Activated T-cell treated with anti-CD3 and anti-CD28 coated beads, Interleukin-2, amount 50 U/mL, for 4 hours (primary cell): ENCODE results near the gene RPUSD4. TPM values are rescaled to one million over a fixed set of nuclear protein-coding genes. Genes with fewer than 3 reads are reported as not detected.

Experiments
- ATAC-seq, 2 donors: fragments of 200-7000 bp; cut with Tn5 transposase; one replicate each; pipeline ENCODE4 v1.10.0; 2021
- DNase-seq: peaks from one replicate; pipeline ENCODE4 v3.0.0-alpha.2; 2020
- H3K27me3 Mint-ChIP-seq: one replicate; pipeline ENCODE4 v1.8.0; 2021; ENCODE audit warnings: low read depth, mixed read lengths
- H3K36me3 Mint-ChIP-seq: one replicate; pipeline ENCODE4 v1.8.0; 2022; ENCODE audit warnings: mixed read lengths; ENCODE audit not compliant: insufficient read depth
- H3K4me1 Mint-ChIP-seq: one replicate; pipeline ENCODE4 v1.8.0; 2021; ENCODE audit warnings: low read depth, mixed read lengths
- H3K4me3 Mint-ChIP-seq: one replicate; pipeline ENCODE4 v1.8.0; 2021; ENCODE audit warnings: mild to moderate bottlenecking, moderate library complexity, mixed read lengths
- H3K9me3 Mint-ChIP-seq: one replicate; pipeline ENCODE4 v1.8.0; 2021; ENCODE audit warnings: mixed read lengths
- total RNA-seq, 3 donors: library from RNA; stranded (reverse); gene quantifications; one replicate each; pipeline ENCODE4 v1.2.1, GENCODE V29; 2021

Gene RPUSD4
- total RNA-seq, 3 donors from 2014 or later = 51.0 to 52.0 (median 51.4) TPM

DNA sequence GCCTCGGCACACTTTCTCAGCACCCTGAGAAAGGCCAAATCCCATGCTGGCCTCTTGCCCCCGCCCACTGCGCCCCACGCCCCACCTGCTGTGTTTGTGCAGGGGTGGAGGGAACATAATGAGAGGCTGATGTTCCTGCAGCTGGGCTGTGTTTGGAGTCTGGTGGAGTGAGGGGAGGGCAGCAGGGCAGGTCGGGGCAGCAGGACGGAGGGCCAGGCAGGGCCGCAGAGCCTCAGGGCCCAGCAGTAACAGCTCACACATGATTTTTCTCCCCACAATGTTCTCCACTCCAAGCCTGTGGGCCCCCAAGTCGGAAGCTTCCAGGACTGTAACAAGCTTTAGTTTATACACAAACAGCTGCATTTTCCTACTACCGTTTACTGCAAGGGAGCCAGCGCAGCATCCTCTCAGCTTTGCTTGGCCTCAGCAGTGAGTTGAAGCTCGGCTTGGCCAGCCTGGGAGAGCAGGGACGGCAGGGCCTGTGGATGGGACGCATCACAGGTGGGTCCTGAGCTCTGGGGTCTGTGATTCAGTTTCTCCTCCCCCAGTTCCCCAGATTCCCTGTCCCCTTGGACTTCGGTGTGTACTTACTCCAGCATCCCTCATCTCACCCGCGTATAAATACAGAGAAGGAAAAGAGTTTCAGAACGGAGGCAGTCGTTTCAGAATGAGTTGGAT, 51.0 kb downstream of the RPUSD4 start:
- no peak for ATAC-seq
- H3K4me1 Mint-ChIP-seq = no peaks in the 10 kb centered on the region
- no peak for DNase-seq
- H3K27me3 Mint-ChIP-seq = peaks cover 2% of the 10 kb centered on the region
- no peaks in the 10 kb centered on the region for H3K36me3 Mint-ChIP-seq
- no peak overlapping the region for H3K4me3 Mint-ChIP-seq
- no peaks in the 10 kb centered on the region for H3K9me3 Mint-ChIP-seq

DNA sequence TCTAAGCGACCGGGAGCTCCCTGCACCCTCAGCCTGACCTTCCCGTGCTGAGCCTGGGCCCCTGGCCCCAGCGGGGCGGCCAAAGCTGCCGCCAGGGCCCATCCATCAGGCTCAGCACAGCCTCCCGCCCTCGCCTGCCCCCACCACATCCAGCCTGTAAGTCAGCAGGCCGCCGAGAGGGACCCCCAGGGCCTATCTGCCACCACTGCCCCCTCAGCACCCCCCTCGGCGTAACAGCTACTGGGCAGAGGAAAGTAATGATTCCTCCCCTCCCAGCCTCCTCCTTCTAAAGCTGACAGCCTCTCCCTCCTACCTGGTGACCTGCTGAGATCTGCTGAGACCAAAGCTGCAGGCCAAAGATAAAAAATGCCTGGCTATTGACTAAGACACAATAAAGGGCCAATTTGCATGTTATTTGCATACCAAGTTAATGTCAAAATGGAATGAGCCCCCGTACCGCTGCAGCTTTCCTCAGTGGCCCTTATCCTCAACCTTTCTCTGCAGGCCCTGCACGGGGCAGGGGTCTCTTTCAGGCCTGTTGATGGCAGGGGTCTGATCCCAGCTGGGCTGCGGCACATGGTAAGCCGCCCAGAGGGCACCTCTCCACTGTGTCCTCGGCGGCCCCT, 51.6 kb downstream of the RPUSD4 start:
- Mint-ChIP-seq H3K9me3 (no peaks in the 10 kb centered on the region), H3K4me3 (no peak overlapping the region), H3K27me3 (peaks cover 2% of the 10 kb centered on the region), H3K4me1 (no peaks in the 10 kb centered on the region), H3K36me3 (no peaks in the 10 kb centered on the region)
- no peak for ATAC-seq
- no peak for DNase-seq

DNA sequence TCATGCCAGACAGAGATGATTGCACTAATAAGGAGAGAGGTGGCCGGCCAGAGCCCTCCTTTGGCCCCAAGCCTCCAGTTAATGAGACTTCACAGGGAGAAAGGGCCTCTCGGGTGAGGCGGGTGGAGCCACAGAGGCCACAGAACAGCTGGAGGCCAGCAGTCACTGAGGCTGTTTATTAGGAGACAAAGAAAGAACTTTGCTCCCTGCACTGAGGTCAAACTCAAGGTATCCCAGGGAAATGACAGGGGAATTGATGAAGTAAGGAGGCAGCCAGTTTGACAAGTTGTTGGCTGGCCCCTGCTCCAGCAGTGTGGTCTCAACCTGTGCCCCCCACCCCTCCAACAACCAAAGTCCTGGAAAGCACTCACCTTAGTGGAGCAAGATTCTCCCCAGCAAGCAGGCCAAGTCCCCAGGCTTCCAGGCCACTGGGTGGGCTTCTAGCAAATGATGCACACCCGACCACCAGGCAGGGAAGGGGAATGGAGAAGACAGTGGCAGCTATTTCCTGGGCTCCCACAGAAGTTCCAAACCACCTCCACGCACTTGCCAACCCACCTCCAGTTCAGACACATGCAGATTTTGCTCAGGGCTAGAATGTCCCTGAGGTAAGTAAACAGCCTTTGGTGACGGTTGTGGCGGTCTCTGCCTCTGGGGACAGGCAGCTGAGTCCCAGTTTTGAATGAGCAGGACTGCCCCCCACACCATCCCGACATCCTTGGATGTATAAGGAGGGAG, 53.2 kb downstream of the RPUSD4 start:
- ATAC-seq (no peak), DNase-seq (no peak)
- no peaks in the 10 kb centered on the region for H3K36me3 Mint-ChIP-seq
- H3K4me1 Mint-ChIP-seq = no peaks in the 10 kb centered on the region
- no peaks in the 10 kb centered on the region for H3K9me3 Mint-ChIP-seq
- no peak overlapping the region for H3K4me3 Mint-ChIP-seq
- H3K27me3 Mint-ChIP-seq = peaks cover 2% of the 10 kb centered on the region

DNA sequence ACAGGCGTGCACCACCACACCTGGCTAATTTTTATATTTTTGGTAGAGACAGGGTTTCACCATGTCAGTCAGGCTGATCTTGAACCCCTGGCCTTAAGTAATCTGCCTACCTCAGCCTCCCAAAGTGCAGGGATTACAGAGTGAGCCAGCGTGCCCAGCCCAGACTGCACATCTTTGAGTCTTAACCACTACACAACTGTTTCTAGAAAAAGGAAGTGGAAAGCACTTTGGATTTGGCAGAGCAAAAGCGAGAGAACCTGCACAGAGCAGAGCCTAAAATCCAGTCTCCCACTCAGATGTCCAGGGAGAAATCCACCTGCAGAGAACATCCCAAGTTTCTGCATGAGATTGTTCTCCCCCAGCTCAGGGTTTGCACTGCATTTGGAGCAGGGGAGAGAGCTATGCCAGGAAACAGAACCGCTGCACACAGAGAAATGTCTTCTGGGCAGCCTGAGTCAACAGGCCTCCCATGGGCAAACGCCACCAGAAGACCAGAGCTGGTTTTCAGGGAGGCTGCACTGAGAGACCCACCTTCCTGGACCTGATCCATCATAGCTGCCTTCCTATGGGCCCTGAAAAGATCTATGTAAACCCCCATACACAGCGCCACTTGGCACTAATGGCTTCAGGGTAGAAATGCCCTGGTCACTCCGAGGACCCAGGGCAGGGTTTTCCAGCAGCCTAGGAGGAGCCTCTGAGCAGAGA, 54.0 kb downstream of the RPUSD4 start:
- Mint-ChIP-seq H3K4me1 (no peaks in the 10 kb centered on the region), H3K27me3 (peaks cover 2% of the 10 kb centered on the region), H3K4me3 (no peak overlapping the region), H3K9me3 (peaks cover under 1% of the 10 kb centered on the region), H3K36me3 (no peaks in the 10 kb centered on the region)
- ATAC-seq = no peak
- DNase-seq = no peak

DNA sequence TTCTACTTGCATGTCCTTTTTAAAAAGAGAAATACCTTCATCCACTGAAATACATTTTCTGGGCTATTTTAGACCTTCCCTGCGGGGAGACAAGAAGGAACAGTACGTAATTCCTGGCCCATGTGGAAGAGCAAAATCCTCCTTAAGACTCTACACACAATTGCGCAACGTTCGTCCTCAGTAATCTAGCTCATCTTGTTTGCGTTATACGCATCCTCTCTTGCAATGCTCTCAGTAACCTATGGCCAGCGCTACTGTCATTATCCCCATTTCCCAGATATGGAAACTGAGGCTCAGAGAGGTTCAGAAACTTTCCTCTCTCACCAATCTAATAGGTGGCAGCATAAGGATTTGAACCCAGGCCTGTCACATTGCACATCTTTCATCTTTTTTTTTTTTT, 54.6 kb downstream of the RPUSD4 start:
- Mint-ChIP-seq H3K27me3 (no peaks in the 10 kb centered on the region), H3K9me3 (peaks cover 7% of the 10 kb centered on the region), H3K36me3 (peaks cover 2% of the 10 kb centered on the region), H3K4me3 (no peak overlapping the region), H3K4me1 (no peaks in the 10 kb centered on the region)
- ATAC-seq = no peak
- no peak for DNase-seq

DNA sequence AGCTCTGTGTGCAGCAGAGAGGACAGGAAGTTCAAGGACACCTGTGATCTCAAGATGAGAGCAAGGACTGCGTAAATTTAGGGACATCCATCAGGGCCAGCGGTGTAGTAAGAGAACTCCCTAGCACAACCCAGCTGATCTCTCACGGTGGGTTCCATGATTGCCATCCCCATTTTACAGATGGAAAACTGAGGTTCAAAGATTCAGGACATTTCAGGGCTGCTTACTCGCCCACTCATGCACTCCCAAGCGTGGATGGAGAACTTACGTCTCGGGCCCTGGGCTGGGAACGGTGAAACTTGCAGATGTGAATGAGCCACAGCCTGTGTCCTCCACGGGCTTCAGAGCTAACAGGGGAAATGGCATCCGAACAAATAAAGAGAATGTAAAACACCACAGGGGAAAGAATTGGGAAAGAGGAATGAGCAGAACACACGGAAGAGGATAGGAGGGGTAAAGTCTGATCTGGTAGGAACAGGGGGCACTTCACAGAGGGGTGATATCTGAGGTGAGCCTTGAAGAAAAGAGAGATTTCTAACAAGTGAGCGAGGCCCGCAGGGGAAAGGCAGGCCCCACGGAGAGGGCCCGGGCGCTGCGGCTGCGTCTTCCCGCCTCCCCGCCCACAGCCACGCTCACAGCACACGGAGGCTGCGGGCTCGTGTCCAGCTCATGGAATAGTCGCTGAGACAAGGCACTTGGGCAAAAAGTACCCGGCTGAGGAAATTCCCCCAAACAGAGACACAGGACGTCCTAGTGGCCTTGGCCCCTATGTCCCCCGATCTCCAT, 55.9 kb downstream of the RPUSD4 start:
- H3K27me3 Mint-ChIP-seq = peaks cover 3% of the 10 kb centered on the region
- no peak for ATAC-seq

DNA sequence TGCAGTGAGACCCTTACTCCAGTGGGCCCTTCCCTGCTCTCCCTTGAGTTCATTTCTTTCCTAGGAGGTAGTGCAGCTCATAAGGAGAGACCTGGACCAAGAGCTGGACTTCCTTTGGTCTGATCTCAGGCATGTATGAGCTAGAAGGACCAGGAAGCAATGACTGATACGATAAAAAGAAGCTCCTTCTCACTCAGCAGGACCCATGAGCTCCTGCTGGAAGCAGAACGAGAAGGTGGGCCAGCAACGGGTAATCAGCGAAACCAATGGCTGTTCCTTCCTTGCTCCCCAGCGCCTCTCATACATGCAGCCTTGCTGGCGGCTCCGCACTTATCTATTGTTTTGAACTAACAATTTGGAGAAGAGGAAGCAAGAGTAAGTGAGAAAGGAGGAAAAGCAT, 56.8 kb downstream of the RPUSD4 start:
- no peak overlapping the region for H3K4me3 Mint-ChIP-seq
- H3K36me3 Mint-ChIP-seq = peaks cover 2% of the 10 kb centered on the region
- H3K4me1 Mint-ChIP-seq = no peaks in the 10 kb centered on the region
- peaks cover 8% of the 10 kb centered on the region for H3K27me3 Mint-ChIP-seq
- no peak for ATAC-seq
- H3K9me3 Mint-ChIP-seq = peaks cover 8% of the 10 kb centered on the region
- no peak for DNase-seq

More for the DNA sequence above, 55.9 kb downstream of the RPUSD4 start:
- Mint-ChIP-seq H3K9me3 (peaks cover 8% of the 10 kb centered on the region), H3K4me1 (no peaks in the 10 kb centered on the region), H3K4me3 (no peak overlapping the region), H3K36me3 (peaks cover 2% of the 10 kb centered on the region)
- no peak for DNase-seq

DNA sequence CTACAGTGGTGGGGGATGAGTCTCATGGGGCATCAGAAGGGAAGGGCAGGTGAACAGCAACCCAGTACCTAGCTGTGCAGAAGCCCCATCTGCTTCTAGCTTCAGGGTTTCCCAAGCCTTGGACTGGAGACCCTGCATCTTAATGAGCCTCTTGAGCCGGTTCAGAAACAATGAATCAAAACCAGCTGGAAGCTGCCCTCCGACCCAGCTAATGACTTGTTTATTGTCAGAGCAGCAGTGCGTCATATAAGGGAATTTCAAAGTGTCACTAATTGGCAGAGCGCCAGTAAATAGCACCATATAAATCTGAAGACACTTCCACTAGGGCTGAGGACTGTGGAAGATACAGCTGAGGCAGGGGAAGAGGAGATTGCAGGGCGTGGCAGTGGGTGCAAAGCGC, 57.5 kb downstream of the RPUSD4 start:
- H3K4me3 Mint-ChIP-seq = no peak overlapping the region
- H3K36me3 Mint-ChIP-seq = peaks cover 2% of the 10 kb centered on the region
- ATAC-seq (no peak), DNase-seq (no peak)
- H3K9me3 Mint-ChIP-seq = peaks cover 8% of the 10 kb centered on the region
- peaks cover 11% of the 10 kb centered on the region for H3K27me3 Mint-ChIP-seq
- H3K4me1 Mint-ChIP-seq = no peaks in the 10 kb centered on the region

DNA sequence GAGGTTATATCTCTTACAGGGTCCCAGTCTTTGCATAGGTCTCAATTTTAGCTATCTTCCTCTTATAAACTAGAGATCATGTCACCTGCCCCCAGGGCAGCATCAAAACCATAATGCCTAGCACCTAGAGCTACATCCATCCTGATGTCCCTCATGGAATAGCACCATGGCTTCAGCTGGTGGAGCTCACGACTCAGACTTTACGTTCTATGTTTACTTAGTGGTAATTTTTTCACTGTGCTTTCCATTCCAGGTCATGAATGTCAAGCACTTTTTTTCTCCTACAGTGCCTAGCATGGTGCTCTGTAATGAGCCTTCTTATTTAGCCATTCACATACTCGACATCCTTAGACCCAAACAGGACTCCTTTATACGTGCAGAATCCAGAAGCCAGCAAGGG, 58.4 kb downstream of the RPUSD4 start:
- peaks cover 11% of the 10 kb centered on the region for H3K27me3 Mint-ChIP-seq
- H3K4me1 Mint-ChIP-seq = no peaks in the 10 kb centered on the region
- ATAC-seq (no peak), DNase-seq (no peak)
- H3K4me3 Mint-ChIP-seq = no peak overlapping the region
- H3K36me3 Mint-ChIP-seq = peaks cover 2% of the 10 kb centered on the region
- H3K9me3 Mint-ChIP-seq = peaks cover 8% of the 10 kb centered on the region

DNA sequence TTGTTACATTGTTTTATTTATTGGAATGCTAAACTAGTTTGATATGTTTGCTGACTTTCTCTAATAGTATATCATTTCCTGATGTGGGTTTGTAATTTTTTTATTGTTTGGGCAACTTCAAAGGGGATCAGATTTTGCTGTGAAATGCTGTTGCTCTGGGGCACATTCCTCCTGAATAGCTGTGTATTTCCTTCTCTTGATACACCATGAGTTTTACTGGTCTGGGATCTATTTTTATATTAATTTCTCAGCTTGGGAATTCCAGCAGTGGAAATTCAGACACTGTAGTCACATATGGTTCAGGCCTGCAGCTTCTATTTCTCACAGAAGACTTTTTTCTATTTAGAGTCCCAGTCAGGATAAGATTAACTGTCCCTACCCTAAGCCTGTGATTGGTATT, 58.9 kb downstream of the RPUSD4 start:
- peaks cover 11% of the 10 kb centered on the region for H3K27me3 Mint-ChIP-seq
- DNase-seq (no peak), ATAC-seq (no peak)
- H3K36me3 Mint-ChIP-seq = peaks cover 2% of the 10 kb centered on the region
- no peak overlapping the region for H3K4me3 Mint-ChIP-seq
- H3K9me3 Mint-ChIP-seq = peaks cover 8% of the 10 kb centered on the region
- no peaks in the 10 kb centered on the region for H3K4me1 Mint-ChIP-seq

DNA sequence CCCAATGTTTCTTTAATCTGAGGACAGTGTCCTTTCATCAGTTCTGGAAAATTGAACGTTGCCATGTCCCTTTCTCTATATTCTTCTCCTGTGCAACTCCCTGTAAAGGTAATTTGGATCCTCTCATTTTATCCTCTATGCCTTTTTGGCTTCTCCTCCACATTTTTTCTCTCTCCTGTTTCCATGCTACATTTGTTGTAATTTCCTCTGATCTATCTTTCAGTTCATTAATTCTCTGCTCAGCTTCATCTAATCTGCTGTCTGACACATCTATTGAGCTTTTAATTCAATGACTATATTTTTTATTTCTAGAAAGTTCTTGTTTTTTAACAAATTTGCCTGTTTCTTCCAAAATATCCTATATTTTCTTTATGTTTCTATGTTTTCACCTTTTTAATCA, 59.3 kb downstream of the RPUSD4 start:
- no peak overlapping the region for H3K4me3 Mint-ChIP-seq
- peaks cover 8% of the 10 kb centered on the region for H3K9me3 Mint-ChIP-seq
- peaks cover 11% of the 10 kb centered on the region for H3K27me3 Mint-ChIP-seq
- ATAC-seq (no peak), DNase-seq (no peak)
- H3K36me3 Mint-ChIP-seq = peaks cover 2% of the 10 kb centered on the region
- H3K4me1 Mint-ChIP-seq = no peaks in the 10 kb centered on the region
